HepG2 (cell line): ENCODE measurements around the gene QSOX2. TPM values are rescaled to one million over a fixed set of nuclear protein-coding genes. Genes with fewer than 3 reads are reported as not detected.

Experiments
- CEBPB ChIP-seq: IDR thresholded peaks from 2 replicates; pipeline ENCODE4 v1.6.1; 2011; ENCODE audit warnings: low read depth, low read length, improper control_type of control experiment, borderline replicate concordance
- E2F5 ChIP-seq: sonication (generic); formaldehyde crosslinking; conservative IDR thresholded peaks from 2 replicates; pipeline ENCODE4 v1.4.0; 2020; ENCODE audit warnings: missing genetic modification reagents
- EP300 ChIP-seq, 3 experiments: sonication (generic) in 1 of 3; formaldehyde crosslinking in 1 of 3; IDR thresholded peaks; 2 replicates each; pipeline versions ENCODE4 v1.5.1 to v1.6.1; 2011 to 2020; ENCODE audit warnings: low read depth in 2 of 3, low read length in 2 of 3, borderline replicate concordance in 1 of 3, improper control_type of control experiment in 1 of 3, mild to moderate bottlenecking in 1 of 3, missing genetic modification reagents in 1 of 3, moderate library complexity in 1 of 3
- FOSL1 ChIP-seq: sonication (generic); formaldehyde crosslinking; IDR thresholded peaks from 2 replicates; pipeline ENCODE4 v1.9.0; 2021; ENCODE audit warnings: missing genetic modification reagents, borderline replicate concordance
- FOXC1 ChIP-seq: sonication (generic); formaldehyde crosslinking; IDR thresholded peaks from 2 replicates; pipeline ENCODE4 v1.8.0; 2022; ENCODE audit warnings: mild to moderate bottlenecking, missing genetic modification reagents, borderline replicate concordance
- FOXO4 ChIP-seq: sonication (generic); formaldehyde crosslinking; conservative IDR thresholded peaks from 2 replicates; pipeline ENCODE4 v1.8.1; 2023; ENCODE audit warnings: missing genetic modification reagents
- GATAD2A ChIP-seq: IDR thresholded peaks from 2 replicates; pipeline ENCODE4 v1.6.1; 2016
- GPN1 ChIP-seq: sonication (generic); formaldehyde crosslinking; IDR thresholded peaks from 2 replicates; pipeline ENCODE4 v1.5.1; 2020; ENCODE audit warnings: missing genetic modification reagents, borderline replicate concordance
- HMG20A ChIP-seq: IDR thresholded peaks from 2 replicates; pipeline ENCODE4 v1.6.1; 2016; ENCODE audit warnings: borderline replicate concordance
- ISL2 ChIP-seq: sonication (generic); formaldehyde crosslinking; IDR thresholded peaks from 2 replicates; pipeline ENCODE4 v1.5.0; 2020; ENCODE audit warnings: missing genetic modification reagents
- MAF1 ChIP-seq: sonication (generic); formaldehyde crosslinking; IDR thresholded peaks from 2 replicates; pipeline ENCODE4 v1.5.0; 2020; ENCODE audit warnings: missing genetic modification reagents, borderline replicate concordance
- MLX ChIP-seq: IDR thresholded peaks from 2 replicates; pipeline ENCODE4 v1.6.1; 2016
- NCOA1 ChIP-seq: sonication (generic); formaldehyde crosslinking; IDR thresholded peaks from 2 replicates; pipeline ENCODE4 v1.9.0; 2021; ENCODE audit warnings: missing genetic modification reagents
- NFKB2 ChIP-seq: sonication (generic); formaldehyde crosslinking; IDR thresholded peaks from 2 replicates; pipeline ENCODE4 v1.4.0; 2020; ENCODE audit warnings: missing genetic modification reagents, borderline replicate concordance
- PREB ChIP-seq: sonication (generic); formaldehyde crosslinking; IDR thresholded peaks from 2 replicates; pipeline ENCODE4 v1.4.0; 2020; ENCODE audit warnings: missing genetic modification reagents
- SP4 ChIP-seq: sonication (generic); formaldehyde crosslinking; IDR thresholded peaks from 2 replicates; pipeline ENCODE4 v1.8.1; 2023; ENCODE audit warnings: mild to moderate bottlenecking, missing genetic modification reagents
- TBL1XR1 ChIP-seq: fragments of 150-350 bp; IDR thresholded peaks from 2 replicates; pipeline ENCODE4 v1.6.1; 2014; ENCODE audit warnings: borderline replicate concordance, low read length; ENCODE audit not compliant: partially characterized antibody
- USF2 ChIP-seq, 2 experiments: sonication (generic) in 1 of 2; formaldehyde crosslinking in 1 of 2; IDR thresholded peaks; 2 replicates each; pipeline versions ENCODE4 v1.5.1 to v1.6.1; 2011 to 2020; ENCODE audit warnings: borderline replicate concordance in 1 of 2, low read depth in 1 of 2, low read length in 1 of 2, mild to moderate bottlenecking in 1 of 2, missing genetic modification reagents in 1 of 2, moderate library complexity in 1 of 2
- ZNF143 ChIP-seq: sonication (generic); formaldehyde crosslinking; IDR thresholded peaks from 2 replicates; pipeline ENCODE4 v1.4.0; 2020; ENCODE audit warnings: missing genetic modification reagents
- ZNF225 ChIP-seq: sonication (generic); formaldehyde crosslinking; IDR thresholded peaks from 2 replicates; pipeline ENCODE4 v1.4.0; 2020; ENCODE audit warnings: mild to moderate bottlenecking, missing genetic modification reagents
- ZNF430 ChIP-seq: sonication (generic); formaldehyde crosslinking; IDR thresholded peaks from 2 replicates; pipeline ENCODE4 v1.9.0; 2021; ENCODE audit warnings: mild to moderate bottlenecking, missing genetic modification reagents
- ZNF629 ChIP-seq: sonication (generic); formaldehyde crosslinking; conservative IDR thresholded peaks from 2 replicates; pipeline ENCODE4 v1.5.0; 2020; ENCODE audit warnings: missing genetic modification reagents
- ZSCAN25 ChIP-seq: sonication (generic); formaldehyde crosslinking; IDR thresholded peaks from 2 replicates; pipeline ENCODE4 v1.8.0; 2022; ENCODE audit warnings: mild to moderate bottlenecking, missing genetic modification reagents
- polyA plus RNA-seq, 8 experiments: library from polyadenylated mRNA; depleted of rRNA in 3 of 8; stranded (reverse) in 7 of 8; unstranded in 1 of 8; fragments of >200 nt; fragmentation: Illumina TruSeq in 4 of 8; extraction: Trizol in 4 of 8; gene quantifications; 2 replicates each; pipeline versions ENCODE4 v1.2.1 to v1.2.3, GENCODE V29; 2011 to 2016; ENCODE audit warnings: low read depth in 4 of 8, missing spikeins in 1 of 8, mixed read lengths in 1 of 8; ENCODE audit not compliant: insufficient read depth in 1 of 8
- total RNA-seq, 5 experiments: library from RNA; depleted of rRNA; stranded (reverse); fragments of >200 nt; fragmentation: Illumina TruSeq; extraction: Trizol; gene quantifications; 2 replicates each; pipeline ENCODE4 v1.2.3, GENCODE V29; 2016; ENCODE audit warnings: low read depth in 1 of 5

QSOX2 gene
- total and polyA plus RNA-seq, 2 of the 13 experiments (the other 11 are each of a cell fraction or from before 2014, with no cell fraction given): 27.1 to 42.1 TPM

DNA sequence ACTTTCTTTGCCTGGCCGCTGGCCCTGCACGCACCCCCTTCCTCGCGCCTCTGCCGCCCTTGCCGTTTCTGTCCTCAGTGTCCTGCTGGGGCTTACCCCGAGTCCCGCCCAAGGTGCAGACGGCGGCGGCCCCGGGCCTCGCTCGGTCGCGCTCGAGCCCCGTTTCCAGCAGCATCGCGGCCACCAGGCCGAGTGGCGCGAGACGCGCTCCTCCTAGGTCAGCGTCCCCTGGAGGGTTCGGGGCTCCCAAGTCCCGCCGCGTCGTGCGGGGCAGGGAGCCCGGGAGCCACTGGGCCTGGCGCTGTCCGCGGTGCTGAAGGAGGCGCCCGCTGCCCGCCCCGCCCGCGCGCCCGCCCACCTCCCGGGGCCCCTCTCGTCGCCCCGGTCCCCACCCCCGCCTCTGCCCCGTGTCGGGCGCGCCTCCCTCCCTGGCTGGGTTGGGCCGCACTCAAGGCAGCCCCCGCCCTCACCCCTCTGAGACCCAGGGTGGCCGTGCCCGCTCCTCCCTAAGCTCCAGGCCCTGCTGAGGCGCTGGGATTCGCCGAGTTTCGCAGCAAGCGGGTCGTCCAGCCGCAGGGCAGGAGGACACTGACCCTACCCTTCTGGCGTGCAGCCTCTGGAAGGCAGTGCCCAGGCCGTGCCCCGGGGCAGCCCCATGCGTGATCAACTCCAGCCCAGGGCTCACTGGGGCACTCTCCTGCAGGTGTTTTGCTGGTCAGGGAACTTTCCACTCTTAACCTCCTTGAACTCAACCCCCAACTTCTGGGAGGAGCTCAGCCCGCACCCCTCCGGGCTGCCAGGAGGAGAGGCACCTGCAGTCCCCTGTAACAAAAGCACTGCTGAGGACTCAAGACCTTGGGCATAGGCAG lies 40.5 kb downstream of the QSOX2 start, which contains the start of gene LHX3 (continued):
- TF ChIP-seq ZSCAN25 (CRISPR knock-in tag) (no peak), ZNF430 (CRISPR knock-in tag) (0 out of 2 replicates have a peak, but pooled peaks have one; percentile 41), ZNF225 (no peak), NFKB2 (CRISPR knock-in tag) (no peak), GATAD2A (CRISPR knock-in tag) (no peak), USF2 (IDR thresholded peaks at IDR 0.05; ENCODE audit: low read depth, low read length) (no peak), USF2 (CRISPR knock-in tag; IDR thresholded peaks at IDR 0.05; ENCODE audit: borderline replicate concordance) (no peak), HMG20A (CRISPR knock-in tag) (no peak), FOXO4 (CRISPR knock-in tag) (no peak), MLX (CRISPR knock-in tag) (no peak), MAF1 (CRISPR knock-in tag) (peak; percentile 65; the same call in 1 of the 2 replicates), ZNF629 (CRISPR knock-in tag) (no peak), PREB (no peak), E2F5 (CRISPR knock-in tag) (no peak), ISL2 (no peak), EP300 (IDR thresholded peaks at IDR 0.05; ENCODE audit: low read depth in 2 of 2, low read length in 2 of 2) (no peak), EP300 (CRISPR knock-in tag; IDR thresholded peaks at IDR 0.05; ENCODE audit: borderline replicate concordance) (no peak), NCOA1 (CRISPR knock-in tag) (no peak), CEBPB (no peak), ZNF143 (CRISPR knock-in tag) (no peak), FOXC1 (CRISPR knock-in tag) (no peak), TBL1XR1 (no peak), GPN1 (CRISPR knock-in tag) (0 out of 2 replicates have a peak, but pooled peaks have one; percentile 13), SP4 (CRISPR knock-in tag) (0 out of 2 replicates have a peak, but pooled peaks have one; percentile 9), FOSL1 (CRISPR knock-in tag) (0 out of 2 replicates have a peak, but pooled peaks have one; percentile 24)
